Activated CD4-positive, alpha-beta T cell treated with anti-CD3 and anti-CD28 coated beads, Interleukin-2, amount 50 U/mL, for 24 hours (primary cell): ENCODE results near the gene KIF17.

Experiments
- DNase-seq, 2 donors: peaks; one replicate each; pipeline ENCODE4 v3.0.0-alpha.2; 2020; ENCODE audit warnings: low read depth in 1 of 2, low spot score in 1 of 2

Gene KIF17

GRCh38 chr1:20630729-20631128 lies 87.1 kb downstream of the KIF17 start:
- no peak for DNase-seq

GRCh38 chr1:20626524-20626923 lies 91.3 kb downstream of the KIF17 start:
- DNase-seq: no peak

GRCh38 chr1:20626098-20626427 lies 91.7 kb downstream of the KIF17 start:
- no peak for DNase-seq

- no peak for DNase-seq
Observed at GRCh38 chr1:20625176-20626097, 92.4 kb downstream of the KIF17 start.

GRCh38 chr1:20624709-20625108 lies 93.1 kb downstream of the KIF17 start:
- no peak for DNase-seq

- DNase-seq: no peak
Observed at GRCh38 chr1:20621012-20621411, 96.8 kb downstream of the KIF17 start.

DNA sequence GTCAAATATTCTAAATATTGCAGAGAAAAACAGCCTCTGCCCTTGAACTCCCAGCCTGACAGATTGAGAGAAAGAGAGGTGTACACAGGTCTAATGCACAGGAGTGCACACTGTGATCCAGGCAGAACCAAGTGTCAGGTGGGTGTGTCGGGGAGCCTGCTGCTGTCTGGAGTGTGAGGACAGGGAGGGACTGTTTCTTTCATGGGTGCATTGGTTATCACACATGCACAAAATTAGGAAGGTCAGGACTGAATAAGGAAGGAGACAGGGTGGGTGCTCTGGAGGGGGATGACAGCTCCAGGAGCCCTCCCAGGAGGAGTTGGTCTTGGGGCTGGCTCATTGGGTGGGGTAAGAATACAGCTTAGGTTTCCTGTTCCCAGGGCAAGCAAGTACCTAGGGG lies 97.8 kb downstream of the KIF17 start:
- no peak for DNase-seq

DNA sequence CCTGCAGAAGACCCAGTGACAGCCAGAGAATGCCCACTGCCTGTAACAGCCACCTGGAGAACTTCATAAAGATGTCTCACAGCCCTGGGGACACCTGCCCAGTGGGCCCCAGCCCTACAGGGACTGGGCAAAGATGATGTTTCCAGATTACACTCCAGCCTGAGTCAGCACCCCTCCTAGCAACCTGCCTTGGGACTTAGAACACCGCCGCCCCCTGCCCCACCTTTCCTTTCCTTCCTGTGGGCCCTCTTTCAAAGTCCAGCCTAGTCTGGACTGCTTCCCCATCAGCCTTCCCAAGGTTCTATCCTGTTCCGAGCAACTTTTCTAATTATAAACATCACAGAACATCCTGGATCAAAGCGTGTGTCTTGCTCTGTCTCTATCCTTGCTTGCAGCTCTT lies 99.3 kb downstream of the KIF17 start:
- no peak for DNase-seq

GRCh38 chr1:20616847-20617487 lies 100.8 kb downstream of the KIF17 start:
- no peak for DNase-seq

DNA sequence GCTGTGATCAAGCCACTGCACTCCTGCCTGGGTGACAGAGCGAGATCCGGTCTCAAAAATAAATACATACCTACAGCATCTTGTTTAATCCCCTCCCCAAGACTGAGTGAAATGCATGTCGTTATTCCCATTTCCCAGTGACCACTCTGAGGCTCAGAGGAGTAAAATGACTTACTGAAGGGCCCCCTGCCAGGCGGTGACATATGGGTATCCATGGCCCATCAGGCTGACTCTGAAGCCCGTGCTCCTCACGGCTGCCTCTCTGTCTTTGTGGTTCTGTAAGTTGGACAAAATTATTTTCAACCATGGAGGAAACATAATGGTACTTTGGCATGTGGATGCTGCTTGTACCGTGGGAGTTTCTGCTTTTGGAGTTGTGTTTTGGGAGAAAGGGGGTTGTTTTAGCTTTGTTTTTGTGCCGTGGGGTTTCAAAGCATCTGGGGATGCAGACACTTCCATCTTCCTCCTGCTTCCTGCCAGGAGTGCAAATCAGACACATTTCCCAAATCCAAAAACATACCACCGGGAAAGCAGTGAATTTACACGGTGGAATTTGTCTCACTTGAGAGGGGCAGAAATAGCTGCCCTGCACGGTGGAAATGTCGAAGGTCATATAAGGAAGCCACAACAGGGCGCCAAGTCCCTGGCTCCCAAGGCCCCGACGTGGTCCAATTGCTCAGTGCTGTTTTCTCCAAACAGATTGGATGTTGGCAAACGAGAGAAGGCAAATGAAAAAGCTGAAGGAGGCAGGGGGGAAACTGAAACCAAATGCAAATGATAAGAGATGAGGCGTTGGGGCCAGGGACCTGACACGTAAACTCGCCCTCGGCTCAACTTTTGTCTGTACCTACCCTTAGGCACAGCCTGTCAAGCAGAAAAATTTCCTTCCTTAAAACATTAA lies 101.6 kb downstream of the KIF17 start:
- no peak for DNase-seq

DNA sequence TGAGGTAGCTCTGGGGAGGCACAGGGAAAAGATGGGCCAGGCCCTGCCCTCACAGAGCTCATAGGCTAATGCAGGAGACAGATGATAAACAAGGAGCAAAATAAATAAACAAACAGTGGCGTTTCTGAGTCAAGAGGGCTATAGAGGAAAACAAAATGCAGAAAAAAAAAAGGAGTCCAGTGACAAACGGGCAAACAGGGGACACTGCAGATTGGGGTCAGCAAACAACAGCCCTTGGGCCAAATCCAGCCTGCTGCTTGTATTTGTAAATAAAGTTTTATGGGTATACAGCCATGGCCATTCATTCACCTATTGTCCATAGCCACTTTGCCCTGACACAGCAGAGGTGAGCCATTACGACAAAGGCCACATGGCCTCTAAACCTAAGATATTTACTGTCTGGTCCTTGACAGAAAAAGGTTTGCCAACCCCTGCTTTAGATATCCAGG lies 103.7 kb downstream of the KIF17 start:
- no peak for DNase-seq
